HG03565 (cell line): ENCODE data around the gene HAO2.
"Not testable (repeated sequence)": the region's sequence is repeated elsewhere in the genome, so short reads cannot be mapped to it uniquely, and the experiment has no call there.

Source experiments
- ATAC-seq: cut with Tn5 transposase; IDR thresholded peaks from one replicate; pipeline ENCODE4 v1.9.1; 2021; ENCODE audit warnings: mild to moderate bottlenecking, moderate library complexity; ENCODE audit not compliant: unreplicated experiment

Gene HAO2

GRCh38 chr1:119376594-119376993 lies 8.0 kb downstream of the HAO2 start:
- no peak for ATAC-seq

GRCh38 chr1:119377594-119377993 lies 9.0 kb downstream of the HAO2 start:
- not testable (repeated sequence) for ATAC-seq

GRCh38 chr1:119379117-119379516 lies 10.5 kb downstream of the HAO2 start:
- no peak for ATAC-seq

DNA sequence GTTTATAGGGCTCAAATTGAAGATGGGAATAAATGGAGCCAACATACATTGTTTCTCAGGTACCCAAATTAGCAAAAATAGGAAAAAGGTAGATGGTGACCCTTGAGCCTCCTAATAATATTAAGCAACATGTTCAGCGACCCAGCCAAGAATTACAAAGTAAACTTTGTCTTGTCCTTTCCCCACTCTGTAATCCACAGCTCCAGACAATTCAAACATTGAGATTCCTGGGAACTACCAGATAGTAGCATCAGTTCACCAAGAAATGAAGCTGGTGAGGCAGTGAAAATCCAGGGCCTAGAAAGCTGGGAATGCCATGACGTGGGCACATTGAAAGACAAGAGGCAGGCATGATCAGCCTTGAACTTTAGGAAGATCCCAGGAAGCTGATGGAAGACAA lies 11.7 kb downstream of the HAO2 start:
- no peak for ATAC-seq

DNA sequence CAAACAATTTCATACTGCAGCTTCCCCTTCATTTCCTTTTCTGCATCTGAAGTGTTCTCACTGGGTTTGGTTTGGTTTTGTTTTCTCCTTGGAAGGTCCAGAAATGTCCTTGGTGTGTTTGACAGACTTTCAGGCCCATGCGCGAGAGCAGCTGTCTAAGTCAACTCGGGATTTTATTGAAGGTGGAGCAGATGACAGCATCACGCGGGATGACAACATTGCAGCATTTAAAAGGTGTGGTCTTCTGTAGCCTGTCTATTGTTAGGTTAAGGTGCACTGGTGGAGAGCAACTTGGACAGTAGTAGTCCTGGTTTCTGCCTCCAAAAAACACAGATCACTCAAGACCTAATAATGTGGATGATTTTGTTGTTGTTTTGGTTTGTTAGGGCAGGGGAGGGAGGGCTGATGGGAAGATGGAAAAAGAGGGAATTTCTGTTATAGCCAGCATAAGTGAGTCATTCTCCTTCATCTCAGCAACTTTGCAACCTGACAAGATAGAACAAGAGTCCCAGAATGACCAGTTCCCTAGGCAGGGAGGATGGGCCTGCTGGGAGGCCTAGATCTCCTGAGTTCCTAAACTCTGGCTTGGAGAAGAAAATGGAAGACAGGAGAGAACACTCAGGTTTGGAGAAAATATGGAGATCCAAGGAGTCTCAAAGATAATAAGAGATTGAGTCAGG lies 12.5 kb downstream of the HAO2 start:
- no peak for ATAC-seq

DNA sequence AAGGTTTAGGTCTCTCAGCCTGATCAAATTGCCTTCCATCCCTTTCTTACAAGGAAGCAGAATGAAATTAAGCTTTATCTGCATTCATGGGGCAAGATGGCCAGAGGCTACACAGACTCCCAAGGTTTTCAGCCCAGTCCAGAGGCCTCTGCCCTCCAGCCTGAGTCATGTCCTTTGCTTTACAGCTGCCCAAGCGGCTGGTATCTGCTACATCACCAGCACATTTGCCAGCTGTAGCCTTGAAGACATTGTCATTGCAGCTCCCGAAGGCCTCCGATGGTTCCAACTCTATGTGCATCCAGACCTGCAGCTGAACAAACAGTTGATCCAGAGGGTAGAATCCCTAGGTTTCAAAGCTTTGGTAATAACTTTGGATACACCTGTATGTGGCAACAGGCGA lies 16.0 kb downstream of the HAO2 start:
- no peak for ATAC-seq

DNA sequence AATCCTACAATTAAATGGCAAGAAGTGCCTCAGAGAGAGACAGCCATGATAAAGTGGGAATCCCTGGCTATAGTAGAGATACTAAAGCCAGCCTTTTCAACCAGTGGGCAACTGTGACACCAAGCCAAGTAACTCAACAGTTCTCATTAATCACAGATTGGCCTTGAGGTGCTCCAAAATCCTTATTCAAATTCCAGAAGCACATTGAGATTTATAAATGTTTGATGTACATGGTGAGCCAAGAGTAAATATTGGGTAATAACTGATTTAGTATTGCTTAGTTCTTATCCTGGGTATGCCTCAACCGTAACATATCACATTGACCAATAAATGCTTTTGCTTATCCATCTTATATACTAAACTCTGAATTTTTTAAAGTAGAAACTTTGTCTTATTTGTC lies 17.1 kb downstream of the HAO2 start:
- no peak for ATAC-seq

DNA sequence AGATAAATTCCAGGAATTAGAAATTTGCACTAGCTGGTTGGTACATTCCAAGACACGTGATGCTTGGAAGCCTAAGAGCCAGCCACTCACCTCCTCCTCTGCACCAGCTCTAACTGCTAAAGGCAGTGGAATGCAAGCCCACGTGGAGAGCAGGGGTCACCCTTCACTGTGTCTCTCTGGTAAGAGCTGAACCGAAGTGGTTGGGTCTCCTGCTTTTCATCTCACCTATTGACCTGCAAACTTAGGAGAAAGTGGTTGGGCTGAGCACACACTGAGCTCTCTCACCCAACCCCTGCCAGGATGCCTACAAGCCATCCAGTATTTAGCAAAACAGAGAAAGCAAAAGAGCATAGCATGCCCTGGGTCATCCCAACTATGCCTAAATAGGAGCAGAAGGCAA lies 19.3 kb downstream of the HAO2 start:
- ATAC-seq: no peak

DNA sequence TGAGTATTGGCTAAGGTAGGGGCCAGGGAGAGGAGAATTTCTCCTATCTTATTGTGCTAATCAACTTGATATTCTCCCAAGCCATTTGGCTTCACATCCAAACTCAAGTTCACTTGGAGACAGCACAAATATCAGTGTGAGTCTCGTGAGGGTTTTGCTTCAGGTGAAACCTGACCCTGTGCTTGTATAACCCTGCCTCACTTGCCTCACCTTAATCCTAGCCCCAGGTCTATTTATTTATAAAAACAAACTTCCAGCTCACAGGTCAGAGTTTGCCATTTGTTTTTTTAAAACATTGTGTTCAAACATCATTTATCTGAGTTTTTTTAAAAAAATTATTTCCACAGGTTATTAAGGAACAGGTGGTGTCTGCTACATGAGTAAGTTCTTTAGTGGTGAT lies 19.9 kb downstream of the HAO2 start:
- ATAC-seq: no peak

GRCh38 chr1:119390526-119390925 lies 21.9 kb downstream of the HAO2 start:
- ATAC-seq: no peak

DNA sequence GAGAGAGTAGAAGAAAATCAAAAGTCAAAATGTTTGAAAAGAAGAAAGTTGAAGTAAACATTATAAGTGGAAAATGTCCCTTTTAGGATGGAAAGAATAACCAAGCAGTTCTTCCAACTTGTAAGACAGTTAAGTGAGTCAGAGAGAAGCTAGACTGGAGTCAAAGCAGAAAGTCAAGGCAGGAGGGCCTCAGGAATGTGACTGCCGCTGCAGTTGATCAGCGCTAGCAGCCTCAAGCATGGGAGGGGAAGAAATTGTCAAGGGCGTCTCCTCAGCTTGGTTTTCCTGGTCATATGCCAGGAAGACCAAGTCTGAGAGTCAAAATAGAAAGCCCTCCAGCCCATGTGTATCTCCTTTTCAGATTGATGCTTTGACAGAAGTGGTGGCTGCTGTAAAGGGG lies 23.2 kb downstream of the HAO2 start:
- ATAC-seq: no peak

GRCh38 chr1:119394085-119394484 lies 25.5 kb downstream of the HAO2 start:
- no peak for ATAC-seq

- ATAC-seq: no peak
Observed at GRCh38 chr1:119396982-119397381, 28.4 kb downstream of the HAO2 start.

DNA sequence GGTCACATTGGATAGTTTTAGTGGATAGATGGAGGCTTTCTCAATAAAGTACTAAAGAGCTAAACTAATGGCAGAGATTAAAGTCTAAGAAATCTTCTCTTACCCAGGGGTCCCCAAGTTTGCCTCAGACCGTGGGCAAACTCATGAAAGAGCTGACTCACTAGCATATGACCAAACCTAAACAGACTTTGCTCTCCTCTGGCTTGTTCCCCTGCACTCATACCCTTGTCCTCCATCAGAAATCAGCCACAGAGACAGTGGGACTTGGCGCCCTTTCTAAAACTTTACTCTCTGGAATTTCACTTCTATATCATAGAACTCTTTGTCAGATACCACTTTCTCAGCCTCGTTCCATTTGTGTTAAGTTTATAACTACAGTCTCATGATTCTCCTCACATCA lies 29.4 kb downstream of the HAO2 start:
- ATAC-seq: no peak

GRCh38 chr1:119404736-119405135 lies 36.2 kb downstream of the HAO2 start:
- no peak for ATAC-seq

- no peak for ATAC-seq
Observed at GRCh38 chr1:119409731-119410130, 41.1 kb downstream of the HAO2 start.

DNA sequence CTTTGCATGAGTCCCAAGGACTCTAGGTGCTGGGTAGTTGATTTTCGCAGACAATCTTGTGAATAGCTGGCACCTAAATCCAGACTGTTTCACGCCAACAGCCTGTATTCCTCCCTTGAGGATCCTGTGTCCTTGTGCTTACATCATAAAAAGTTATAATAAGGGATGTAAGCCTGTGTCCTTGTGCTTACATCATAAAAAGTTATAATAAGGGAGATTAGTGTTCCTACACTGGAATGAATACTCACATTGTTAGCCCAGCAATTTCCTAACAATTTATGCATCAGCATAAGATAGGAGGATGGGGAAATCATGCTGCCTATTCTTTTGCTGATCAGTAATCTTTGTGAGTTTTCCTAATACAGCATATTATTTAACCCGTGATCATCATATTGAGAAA lies 42.4 kb downstream of the HAO2 start:
- no peak for ATAC-seq

GRCh38 chr1:119414950-119415349 lies 46.4 kb downstream of the HAO2 start, which contains the start of gene HSD3B2:
TSS of gene HSD3B2 (plus strand) at chr1:119415150. CDS start at chr1:119415420, 270 bp downstream.
- no peak for ATAC-seq

- ATAC-seq: no peak
Observed at GRCh38 chr1:119416006-119416640, 47.5 kb downstream of the HAO2 start.

GRCh38 chr1:119419109-119419508 lies 50.5 kb downstream of the HAO2 start:
- no peak for ATAC-seq

DNA sequence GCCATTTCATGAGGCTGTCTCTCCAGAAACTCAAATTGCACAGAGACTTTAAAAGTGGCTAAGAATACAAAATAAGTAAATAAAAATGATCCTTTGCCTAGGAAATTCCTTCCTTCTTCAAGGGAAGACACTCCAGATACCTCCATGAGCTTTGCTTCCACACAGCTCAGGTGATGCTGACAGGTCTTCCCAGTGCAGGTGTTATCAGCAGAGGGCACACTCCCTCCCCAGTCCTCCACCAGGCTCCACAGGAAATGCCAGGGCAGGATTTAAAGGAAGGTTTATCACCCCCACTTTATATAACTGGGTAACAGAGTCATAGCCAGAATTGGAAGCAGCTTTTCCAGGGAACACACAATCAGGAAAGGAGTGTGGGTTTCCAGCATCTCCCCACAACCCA lies 52.1 kb downstream of the HAO2 start:
- ATAC-seq: no peak

DNA sequence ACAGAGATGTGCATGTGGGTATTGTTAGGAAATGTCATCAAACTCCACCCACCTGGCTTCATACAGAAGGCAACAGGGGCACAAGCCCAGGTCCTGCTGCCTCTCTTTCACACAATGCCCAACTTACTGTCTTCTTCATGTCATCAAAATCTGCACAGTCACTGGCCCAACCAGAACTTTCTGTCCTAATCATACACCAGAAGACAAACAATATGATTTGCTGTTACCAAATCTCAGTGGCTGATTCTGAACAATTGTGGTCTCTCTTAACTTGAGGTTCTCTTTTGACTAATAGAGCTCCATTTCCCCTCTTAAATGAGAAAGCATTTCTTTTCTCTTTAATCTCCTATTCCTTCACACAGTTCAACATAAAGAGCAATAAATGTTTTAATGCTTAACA lies 54.0 kb downstream of the HAO2 start:
- no peak for ATAC-seq

DNA sequence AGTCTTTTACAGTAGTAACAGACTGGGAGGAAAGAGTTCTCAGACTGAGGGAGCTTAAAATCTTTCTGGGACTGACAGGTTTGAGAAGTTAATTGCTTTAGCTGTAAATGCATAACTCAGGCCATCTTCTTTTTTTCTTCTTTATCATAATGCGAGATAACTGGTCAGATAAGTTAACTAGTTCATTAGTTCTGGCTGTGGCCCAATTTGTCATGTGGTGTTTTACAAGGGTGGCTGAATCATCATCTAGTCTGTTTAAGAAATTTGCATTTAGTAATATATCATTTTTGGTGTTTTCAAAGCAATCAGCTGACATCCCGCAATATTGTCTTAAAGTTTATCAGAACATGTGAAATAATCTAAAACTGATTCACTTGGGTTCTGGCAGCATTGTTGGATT lies 60.4 kb downstream of the HAO2 start:
- ATAC-seq: no peak
